Left cardiac atrium (tissue), 4 donors: ENCODE measurements around the gene SUPT7L. TPM values are rescaled to one million over a fixed set of nuclear protein-coding genes. Genes with fewer than 3 reads are reported as not detected.
"Not testable (repeated sequence)": the region's sequence is repeated elsewhere in the genome, so short reads cannot be mapped to it uniquely, and the experiment has no call there.

ENCODE experiments used
- ATAC-seq, 2 donors: fragments of 200-7000 bp; cut with Tn5 transposase; one replicate each; pipeline ENCODE4 v1.9.1; 2020; ENCODE audit warnings: mild to moderate bottlenecking in 2 of 2, moderate library complexity in 2 of 2
- DNase-seq: peaks from one replicate; pipeline ENCODE4 v3.0.0-alpha.2; 2020
- intact Hi-C, 2 donors: fragments of 100-400 bp; cut with DNase I; formaldehyde crosslinking; loops; one replicate each; pipeline versions ENCODE4 v1.14.1 to v1.15.1; 2022 to 2023
- total RNA-seq, 2 donors: library from RNA; stranded (reverse); fragmentation: NEBNext Ultra II Directional; extraction: Animal tissue kit (Norgen Biotek cat#: 25700); gene quantifications; one replicate each; pipeline ENCODE4 v1.2.1, GENCODE V29; 2021
- donor health status: DM: no; HTN: yes; CAD: no.
- donor health status: DM: no; HTN: yes; CAD: no; lungs with severe emphysema.
- donor health status: DM: yes; HTN: yes; CAD: no.
- donor health status: Dilated cardiomyopathy.

Gene SUPT7L
- total RNA-seq, 2 donors from 2014 or later = 22.6 to 23.6 TPM

GRCh38 chr2:27651056-27651455, 12.4 kb downstream of the SUPT7L start:
- ATAC-seq (no peak), DNase-seq (no peak)
- intact Hi-C loops = no loop called here

- DNase-seq (no peak), ATAC-seq (no peak)
- intact Hi-C loops = no loop called here
Measured at GRCh38 chr2:27647737-27648136, 15.7 kb downstream of the SUPT7L start.

GRCh38 chr2:27647289-27647688, 16.1 kb downstream of the SUPT7L start:
- intact Hi-C loops = no loop called here
- no peak for DNase-seq
- no peak for ATAC-seq

GRCh38 chr2:27645197-27645596, 18.2 kb downstream of the SUPT7L start:
- intact Hi-C loops = no loop called here
- DNase-seq (no peak), ATAC-seq (no peak)

GRCh38 chr2:27640722-27641245, 22.6 kb downstream of the SUPT7L start:
- ATAC-seq (no peak), DNase-seq (no peak)
- intact Hi-C loops = no loop called here

GRCh38 chr2:27638709-27639108, 24.7 kb downstream of the SUPT7L start:
- ATAC-seq = no peak
- DNase-seq = no peak
- intact Hi-C loops = no loop called here

GRCh38 chr2:27638037-27638637, 25.3 kb downstream of the SUPT7L start:
- intact Hi-C loops = no loop called here
- no peak for ATAC-seq
- DNase-seq = no peak

GRCh38 chr2:27636766-27637165, 26.6 kb downstream of the SUPT7L start:
- intact Hi-C loops = no loop called here
- DNase-seq = no peak
- no peak for ATAC-seq

- ATAC-seq (no peak), DNase-seq (no peak)
- intact Hi-C loops = no loop called here
Measured at GRCh38 chr2:27634291-27634690, 29.1 kb downstream of the SUPT7L start.

GRCh38 chr2:27630257-27630656, 33.2 kb downstream of the SUPT7L start:
- intact Hi-C loops, ATAC-seq, DNase-seq: not testable (repeated sequence)

GRCh38 chr2:27628767-27629709, 34.4 kb downstream of the SUPT7L start, which contains the start of the genes CCDC121 and GPN1:
CCDC121 (minus strand) TSS chr2:27629012; CDS start chr2:27627799, 1,213 bp downstream.
GPN1 (plus strand) TSS chr2:27629050; CDS start chr2:27629059, 9 bp downstream.
- peak; percentile 99 for ATAC-seq
- peak; percentile 92 for DNase-seq
- intact Hi-C loops = no loop called here

GRCh38 chr2:27627963-27628766, 35.2 kb downstream of the SUPT7L start:
- DNase-seq (no peak), ATAC-seq (peak; percentile 56 to 67)
- intact Hi-C loops = no loop called here

- DNase-seq, intact Hi-C loops: not testable (repeated sequence)
- ATAC-seq = peak in 1 of 2 donors; percentile 10
Measured at GRCh38 chr2:27626921-27627320, 36.5 kb downstream of the SUPT7L start.

- ATAC-seq, intact Hi-C loops, DNase-seq: not testable (repeated sequence)
Measured at GRCh38 chr2:27626323-27626722, 37.1 kb downstream of the SUPT7L start.

GRCh38 chr2:27624943-27625342, 38.5 kb downstream of the SUPT7L start:
- ATAC-seq (no peak), DNase-seq (no peak)
- intact Hi-C loops = no loop called here

GRCh38 chr2:27622921-27623384, 40.5 kb downstream of the SUPT7L start:
- DNase-seq (no peak), ATAC-seq (no peak)
- intact Hi-C loops = no loop called here

- ATAC-seq (no peak), DNase-seq (no peak)
- intact Hi-C loops = no loop called here
Measured at GRCh38 chr2:27621524-27621923, 41.9 kb downstream of the SUPT7L start.

- ATAC-seq (no peak), DNase-seq (no peak)
- intact Hi-C loops = no loop called here
Measured at GRCh38 chr2:27615316-27615715, 48.1 kb downstream of the SUPT7L start.

GRCh38 chr2:27613985-27614384, 49.4 kb downstream of the SUPT7L start:
- intact Hi-C loops = no loop called here
- DNase-seq (no peak), ATAC-seq (no peak)
